Astrocyte (in vitro differentiated cells and primary cell): ENCODE measurements around the gene LRRC27.

ENCODE experiments used
- EZH2 ChIP-seq: IDR thresholded peaks from 2 replicates; pipeline ENCODE4 v1.6.1; 2012; ENCODE audit warnings: mild to moderate bottlenecking, low read length, inconsistent platforms; ENCODE audit not compliant: insufficient read depth
- TF ChIP-seq, protein P1 (sequence below): IDR thresholded peaks from 2 replicates; pipeline ENCODE4 v1.5.1; 2011; ENCODE audit warnings: low read depth, mild to moderate bottlenecking, inconsistent platforms, low read length, moderate library complexity; ENCODE audit not compliant: insufficient read depth

GRCh38 chr10:132341781-132342180 lies 9.8 kb downstream of the LRRC27 start:
- no peak for TF ChIP-seq EZH2
- TF ChIP-seq, protein P1, sequence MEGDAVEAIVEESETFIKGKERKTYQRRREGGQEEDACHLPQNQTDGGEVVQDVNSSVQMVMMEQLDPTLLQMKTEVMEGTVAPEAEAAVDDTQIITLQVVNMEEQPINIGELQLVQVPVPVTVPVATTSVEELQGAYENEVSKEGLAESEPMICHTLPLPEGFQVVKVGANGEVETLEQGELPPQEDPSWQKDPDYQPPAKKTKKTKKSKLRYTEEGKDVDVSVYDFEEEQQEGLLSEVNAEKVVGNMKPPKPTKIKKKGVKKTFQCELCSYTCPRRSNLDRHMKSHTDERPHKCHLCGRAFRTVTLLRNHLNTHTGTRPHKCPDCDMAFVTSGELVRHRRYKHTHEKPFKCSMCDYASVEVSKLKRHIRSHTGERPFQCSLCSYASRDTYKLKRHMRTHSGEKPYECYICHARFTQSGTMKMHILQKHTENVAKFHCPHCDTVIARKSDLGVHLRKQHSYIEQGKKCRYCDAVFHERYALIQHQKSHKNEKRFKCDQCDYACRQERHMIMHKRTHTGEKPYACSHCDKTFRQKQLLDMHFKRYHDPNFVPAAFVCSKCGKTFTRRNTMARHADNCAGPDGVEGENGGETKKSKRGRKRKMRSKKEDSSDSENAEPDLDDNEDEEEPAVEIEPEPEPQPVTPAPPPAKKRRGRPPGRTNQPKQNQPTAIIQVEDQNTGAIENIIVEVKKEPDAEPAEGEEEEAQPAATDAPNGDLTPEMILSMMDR, result no peak
